HL-60 (cell line): Measurements from ENCODE around the gene TLL2.
A peak's percentile ranks its signal among the peaks of the same experiment; 100 is the strongest.

Experiments used
- DNase-seq, 2 experiments: peaks; one replicate each; pipeline ENCODE4 v3.0.0-alpha.2; 2010 to 2020; ENCODE audit warnings: low read depth in 1 of 2, low spot score in 1 of 2
- H3K27ac ChIP-seq: fragments of 250-450 bp; sonication (Bioruptor Pico); replicated peaks from 2 replicates; pipeline ENCODE4 v1.5.1; 2020; ENCODE audit warnings: mild to moderate bottlenecking, moderate library complexity
- H3K27me3 ChIP-seq: fragments of 250-450 bp; sonication (Bioruptor Pico); 2 replicates; pipeline ENCODE4 v1.5.1; 2021; ENCODE audit warnings: mild to moderate bottlenecking, moderate library complexity; ENCODE audit not compliant: insufficient read depth, poor library complexity, severe bottlenecking
- H3K4me3 ChIP-seq: replicated peaks from 2 replicates; pipeline ENCODE4 v1.5.1; 2011; ENCODE audit warnings: mild to moderate bottlenecking, control low read depth, low read length; ENCODE audit not compliant: insufficient read depth
- CTCF ChIP-seq: IDR thresholded peaks from one replicate; pipeline ENCODE4 v1.5.1; 2011; ENCODE audit warnings: low read length, control low read depth, inconsistent platforms; ENCODE audit not compliant: insufficient read depth
- GABPA ChIP-seq: IDR thresholded peaks from 2 replicates; pipeline ENCODE4 v1.6.1; 2012; ENCODE audit warnings: low read depth
- POLR2AphosphoS5 ChIP-seq: IDR thresholded peaks from 2 replicates; pipeline ENCODE4 v1.6.1; 2012; ENCODE audit warnings: low read depth
- REST ChIP-seq: IDR thresholded peaks from 2 replicates; pipeline ENCODE4 v1.6.1; 2012; ENCODE audit warnings: low read depth; ENCODE audit not compliant: insufficient replicate concordance
- SPI1 ChIP-seq: IDR thresholded peaks from 2 replicates; pipeline ENCODE4 v1.6.1; 2012; ENCODE audit warnings: low read depth, mild to moderate bottlenecking, borderline replicate concordance

TLL2 gene

GRCh38 chr10:96441987-96442643, 71.6 kb downstream of the TLL2 start:
- Histone ChIP-seq H3K27me3 (no peaks in the 10 kb centered on the region), H3K4me3 (no peak overlapping the region), H3K27ac (no peak overlapping the region)
- DNase-seq, result no peak
- TF ChIP-seq POLR2AphosphoS5, result no peak
- no peak for TF ChIP-seq SPI1
- TF ChIP-seq CTCF, result no peak
- no peak for TF ChIP-seq REST
- no peak for TF ChIP-seq GABPA

- peak in 1 of 2 experiments; percentile 5 for DNase-seq
- Histone ChIP-seq H3K27ac (no peak overlapping the region), H3K27me3 (no peaks in the 10 kb centered on the region), H3K4me3 (no peak overlapping the region)
- TF ChIP-seq CTCF (no peak), GABPA (no peak), SPI1 (peak; percentile 15; the same call in 1 of the 2 replicates), REST (no peak), POLR2AphosphoS5 (no peak)
Observed at GRCh38 chr10:96441322-96441885, 72.3 kb downstream of the TLL2 start.

- H3K4me3 ChIP-seq, result no peak overlapping the region
- DNase-seq, result no peak
- H3K27ac ChIP-seq, result no peak overlapping the region
- H3K27me3 ChIP-seq, result no peaks in the 10 kb centered on the region
- TF ChIP-seq REST (no peak), POLR2AphosphoS5 (no peak), CTCF (no peak), GABPA (no peak), SPI1 (peak; percentile 64; the same call in 1 of the 2 replicates)
Observed at GRCh38 chr10:96440361-96441292, 73.1 kb downstream of the TLL2 start.
